GM23248 (cell line): ENCODE measurements around the gene UQCRHL.

Experiments used
- EZH2 ChIP-seq: fragments of 200-600 bp; sonication (generic); IDR thresholded peaks from 2 replicates; pipeline ENCODE4 v1.6.1; 2018; ENCODE audit warnings: antibody characterized with exemption, mild to moderate bottlenecking; ENCODE audit not compliant: insufficient read depth, poor library complexity, severe bottlenecking
- EZH2phosphoT487 ChIP-seq: fragments of 200-600 bp; sonication (generic); IDR thresholded peaks from 2 replicates; pipeline ENCODE4 v1.6.1; 2018; ENCODE audit warnings: antibody characterized with exemption, moderate library complexity, mild to moderate bottlenecking, low read depth; ENCODE audit not compliant: insufficient read depth

DNA sequence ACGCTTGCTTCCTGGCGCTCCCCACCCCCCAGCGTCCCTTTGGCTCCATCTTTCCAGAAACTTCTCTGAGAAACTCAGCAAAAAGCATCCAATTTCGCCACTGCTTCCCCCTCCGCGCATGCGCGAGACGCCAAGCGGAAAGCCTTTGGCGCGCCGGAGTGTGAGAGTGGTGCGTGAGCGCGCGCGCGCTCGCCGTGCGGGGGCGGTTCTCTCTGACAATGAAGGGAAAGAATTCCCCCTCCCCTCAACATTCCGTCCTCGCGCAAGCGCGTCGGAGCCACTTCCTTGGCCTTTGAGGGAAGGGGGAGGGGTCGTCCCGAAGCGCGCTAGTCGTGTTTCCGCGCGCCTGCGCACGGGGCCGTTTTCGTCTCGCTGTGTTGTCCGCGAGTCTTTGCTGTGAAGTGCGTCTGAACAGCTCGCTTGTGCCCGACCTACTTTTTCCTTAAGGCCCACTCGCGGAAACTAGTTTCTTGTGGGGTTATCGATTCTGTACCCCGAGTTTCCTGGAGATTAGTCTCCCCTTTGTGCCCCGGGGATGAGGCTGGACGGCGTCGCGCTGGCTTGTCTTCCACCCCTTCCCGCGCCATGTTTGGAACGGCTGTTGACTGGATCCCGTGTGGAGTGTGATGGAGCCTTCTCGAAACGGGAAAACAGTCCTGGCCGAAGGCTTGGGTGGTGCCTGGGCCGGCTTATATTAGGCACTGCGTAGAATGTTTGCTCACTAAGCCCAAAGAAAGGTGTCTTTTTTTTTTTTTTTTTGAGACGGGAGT is 28.5 kb upstream of the UQCRHL start:
- TF ChIP-seq EZH2: no peak
- TF ChIP-seq EZH2phosphoT487: no peak
